Motor neuron (in vitro differentiated cells): Measurements from ENCODE around the gene SMYD1. TPM values are rescaled to one million over a fixed set of nuclear protein-coding genes. Genes with fewer than 3 reads are reported as not detected.

Experiments
- ATAC-seq, 8 experiments: fragments of 200-7000 bp; cut with Tn5 transposase; replicated peaks in 6 of 8; 2 replicates each; pipeline ENCODE4 v1.8.0; 2021; ENCODE audit warnings: mild to moderate bottlenecking in 8 of 8, moderate library complexity in 8 of 8
- H3K27ac ChIP-seq, 2 donors: fragments of 250-450 bp; sonication (Bioruptor Pico); 2 replicates each; pipeline ENCODE4 v1.9.0; 2021; ENCODE audit warnings: antibody characterized with exemption in 2 of 2, mild to moderate bottlenecking in 2 of 2, moderate library complexity in 1 of 2
- H3K4me1 ChIP-seq, 2 donors: fragments of 250-450 bp; sonication (Bioruptor Pico); replicated peaks in 1 of 2; 2 replicates each; pipeline ENCODE4 v1.6.1; 2021; ENCODE audit warnings: antibody characterized with exemption in 2 of 2, mild to moderate bottlenecking in 2 of 2, moderate library complexity in 1 of 2
- H3K4me3 ChIP-seq, 5 donors: fragments of 250-450 bp; sonication (Bioruptor Pico); 2 replicates each; pipeline ENCODE4 v1.9.0; 2021; ENCODE audit warnings: antibody characterized with exemption in 5 of 5, mild to moderate bottlenecking in 5 of 5, moderate library complexity in 4 of 5
- WGBS, 10 experiments: fragments of 450-650 bp; shearing (Covaris generic); methylation state at CpG; one replicate each; pipeline ENCODE4 v1.0.0; 2022; 5-methylcytosine and 5-hydroxymethylcytosine counted together
- in situ Hi-C, 9 experiments: fragments of 400-800 bp; cut with MboI; loops; one replicate each; pipeline ENCODE4 v1.15.0; 2021; ENCODE audit warnings: low sequenced_read_pairs in 9 of 9, low pct_unique_long_range_greater_than_20kb in 2 of 9; ENCODE audit not compliant: unreplicated experiment in 9 of 9
- total RNA-seq, 8 experiments: library from RNA; unstranded; fragments of 300-600 nt; gene quantifications; 2 replicates each; pipeline versions ENCODE4 v1.2.3 to v1.2.4, GENCODE V29; 2022

The SMYD1 gene
- total RNA-seq, 8 experiments from 2014 or later = 0.08 to 4.0 (median 0.43) TPM; not detected in 1

- H3K27ac ChIP-seq = no peak overlapping the region
- H3K4me3 ChIP-seq = no peak overlapping the region
- WGBS, 10 experiments = 0 to 86% (median 55%) methylated on average over 1 to 3 of the region's 3 CpGs; no CpG with 5 or more reads in 1 of the 10 experiments
- no peaks in the 10 kb centered on the region for H3K4me1 ChIP-seq
- no peak for ATAC-seq
- in situ Hi-C loops = loop anchor here in 2 of 9 experiments (10.0 kb wide), 2 partner anchors 66 to 76 kb away; no protein-coding TSS in a partner anchor
Measured at GRCh38 chr2:88078643-88079172, 11.1 kb downstream of the SMYD1 start.

GRCh38 chr2:88080545-88080944, 12.9 kb downstream of the SMYD1 start:
- no peaks in the 10 kb centered on the region for H3K4me1 ChIP-seq
- no peak overlapping the region for H3K27ac ChIP-seq
- 50 to 100% (median 85%) methylated on average over 1 to 2 of the region's 2 CpGs; no CpG with 5 or more reads in 2 of the 10 experiments for WGBS, 10 experiments
- ATAC-seq = no peak
- in situ Hi-C loops = no loop called here
- H3K4me3 ChIP-seq = no peak overlapping the region

- H3K27ac ChIP-seq = no peak overlapping the region
- no peaks in the 10 kb centered on the region for H3K4me1 ChIP-seq
- ATAC-seq = peak in 3 of 8 experiments; percentile 62 to 93 (median 92)
- WGBS, 10 experiments = 0 to 100% (median 51%) methylated on average over 1 to 3 of the region's 4 CpGs; no CpG with 5 or more reads in 2 of the 10 experiments
- in situ Hi-C loops = no loop called here
- no peak overlapping the region for H3K4me3 ChIP-seq
Measured at GRCh38 chr2:88081924-88082608, 14.4 kb downstream of the SMYD1 start.

- Histone ChIP-seq H3K4me1 (no peaks in the 10 kb centered on the region), H3K27ac (no peak overlapping the region), H3K4me3 (no peak overlapping the region)
- 43 to 100% (median 92%) methylated on average over 1 of the region's 1 CpG; no CpG with 5 or more reads in 6 of the 10 experiments for WGBS, 10 experiments
- ATAC-seq = peak in 4 of 8 experiments; percentile 30 to 77 (median 36)
- in situ Hi-C loops = no loop called here
Measured at GRCh38 chr2:88082781-88083180, 15.2 kb downstream of the SMYD1 start.

- Histone ChIP-seq H3K4me1 (no peaks in the 10 kb centered on the region), H3K4me3 (no peak overlapping the region), H3K27ac (no peak overlapping the region)
- no peak for ATAC-seq
- WGBS, 10 experiments = 30 to 100% (median 100%) methylated on average over 1 to 2 of the region's 2 CpGs; no CpG with 5 or more reads in 2 of the 10 experiments
- in situ Hi-C loops = no loop called here
Measured at GRCh38 chr2:88085099-88085498, 17.5 kb downstream of the SMYD1 start.

GRCh38 chr2:88085602-88086001, 18.0 kb downstream of the SMYD1 start:
- ATAC-seq = no peak
- 25 to 90% (median 60%) methylated on average over 1 to 5 of the region's 5 CpGs; no CpG with 5 or more reads in 3 of the 10 experiments for WGBS, 10 experiments

GRCh38 chr2:88086401-88086800, 18.8 kb downstream of the SMYD1 start:
- in situ Hi-C loops = no loop called here
- no peaks in the 10 kb centered on the region for H3K4me1 ChIP-seq
- 0 to 88% (median 71%) methylated on average over 1 to 6 of the region's 9 CpGs; no CpG with 5 or more reads in 5 of the 10 experiments for WGBS, 10 experiments
- no peak overlapping the region for H3K4me3 ChIP-seq
- no peak for ATAC-seq
- no peak overlapping the region for H3K27ac ChIP-seq

More at GRCh38 chr2:88085602-88086001, 18.0 kb downstream of the SMYD1 start:
- Histone ChIP-seq H3K4me1 (no peaks in the 10 kb centered on the region), H3K4me3 (no peak overlapping the region), H3K27ac (no peak overlapping the region)
- in situ Hi-C loops = no loop called here

- Histone ChIP-seq H3K27ac (no peak overlapping the region), H3K4me1 (no peaks in the 10 kb centered on the region), H3K4me3 (no peak overlapping the region)
- in situ Hi-C loops = no loop called here
- ATAC-seq = no peak
- WGBS, 10 experiments = 43 to 88% (median 70%) methylated on average over 1 to 2 of the region's 2 CpGs; no CpG with 5 or more reads in 7 of the 10 experiments
Measured at GRCh38 chr2:88087073-88087472, 19.4 kb downstream of the SMYD1 start.

GRCh38 chr2:88087763-88088162, 20.1 kb downstream of the SMYD1 start:
- WGBS, 10 experiments = 81 to 100% (median 91%) methylated on average over 1 to 8 of the region's 17 CpGs; no CpG with 5 or more reads in 3 of the 10 experiments
- H3K27ac ChIP-seq = no peak overlapping the region
- in situ Hi-C loops = no loop called here
- no peak for ATAC-seq
- no peaks in the 10 kb centered on the region for H3K4me1 ChIP-seq
- no peak overlapping the region for H3K4me3 ChIP-seq

- no peak overlapping the region for H3K4me3 ChIP-seq
- WGBS, 10 experiments = 40 to 100% (median 88%) methylated on average over 1 to 2 of the region's 2 CpGs; no CpG with 5 or more reads in 5 of the 10 experiments
- ATAC-seq = no peak
- no peak overlapping the region for H3K27ac ChIP-seq
- no peaks in the 10 kb centered on the region for H3K4me1 ChIP-seq
- in situ Hi-C loops = no loop called here
Measured at GRCh38 chr2:88088999-88089398, 21.4 kb downstream of the SMYD1 start.

- no peak overlapping the region for H3K4me3 ChIP-seq
- H3K27ac ChIP-seq = no peak overlapping the region
- H3K4me1 ChIP-seq = peaks cover 0 to 10% of the 10 kb centered on the region in 2 donors
- in situ Hi-C loops = no loop called here
- 50 to 90% (median 80%) methylated on average over 1 to 8 of the region's 8 CpGs; no CpG with 5 or more reads in 1 of the 10 experiments for WGBS, 10 experiments
- no peak for ATAC-seq
Measured at GRCh38 chr2:88090446-88091283, 23.0 kb downstream of the SMYD1 start.

GRCh38 chr2:88091943-88092342, 24.3 kb downstream of the SMYD1 start:
- WGBS, 10 experiments = 0 to 94% (median 93%) methylated on average over 2 of the region's 3 CpGs; no CpG with 5 or more reads in 7 of the 10 experiments
- ATAC-seq = no peak
- no peak overlapping the region for H3K27ac ChIP-seq
- H3K4me1 ChIP-seq = peaks cover 0 to 10% of the 10 kb centered on the region in 2 donors
- no peak overlapping the region for H3K4me3 ChIP-seq
- in situ Hi-C loops = no loop called here

- in situ Hi-C loops = no loop called here
- ATAC-seq = peak in 1 of 8 experiments; percentile 54
- peaks cover 0 to 10% of the 10 kb centered on the region in 2 donors for H3K4me1 ChIP-seq
- no peak overlapping the region for H3K27ac ChIP-seq
- no peak overlapping the region for H3K4me3 ChIP-seq
Measured at GRCh38 chr2:88092773-88093172, 25.1 kb downstream of the SMYD1 start.
